ENCODE results near the gene DSTN. TPM values are rescaled to one million over a fixed set of nuclear protein-coding genes. Genes with fewer than 3 reads are reported as not detected.

The DSTN gene
- total and polyA plus RNA-seq, 4 donors = 174 to 405 (median 314) TPM

- Histone ChIP-seq H3K27ac (ENCODE audit: low read depth, low read length) (no peak overlapping the region), H3K4me1 (ENCODE audit: control insufficient read depth, insufficient read depth, low read length) (no peaks in the 10 kb centered on the region), H3K4me3 (ENCODE audit: low read depth, low read length) (no peak overlapping the region)
These were observed 27.4 kb upstream of the DSTN start for GRCh38 chr20:17542481-17542880.

GRCh38 chr20:17542993-17543412 is 26.9 kb upstream of the DSTN start:
- Histone ChIP-seq H3K36me3 (ENCODE audit: control insufficient read depth, insufficient read depth, low read length) (no peaks in the 10 kb centered on the region), H3K4me3 (ENCODE audit: low read depth, low read length) (no peak overlapping the region), H3K4me1 (ENCODE audit: control insufficient read depth, insufficient read depth, low read length) (no peaks in the 10 kb centered on the region), H3K27me3 (ENCODE audit: control insufficient read depth, insufficient read depth, low read length) (no peaks in the 10 kb centered on the region), H3K9me3 (ENCODE audit: control insufficient read depth, insufficient read depth, low read length) (no peaks in the 10 kb centered on the region), H3K27ac (ENCODE audit: low read depth, low read length) (peak overlapping the region; percentile 17)
- WGBS (ENCODE audit: insufficient coverage) = 32% methylated on average over 2 of the region's 4 CpGs
- DNase-seq (ENCODE audit: low read depth in 4 of 6, low spot score in 6 of 6) = peak in 1 of 6 donors; percentile 76

More at GRCh38 chr20:17542481-17542880, 27.4 kb upstream of the DSTN start:
- no peaks in the 10 kb centered on the region for H3K36me3 ChIP-seq (ENCODE audit: control insufficient read depth, insufficient read depth, low read length)
- H3K9me3 ChIP-seq (ENCODE audit: control insufficient read depth, insufficient read depth, low read length) = no peaks in the 10 kb centered on the region
- H3K27me3 ChIP-seq (ENCODE audit: control insufficient read depth, insufficient read depth, low read length) = no peaks in the 10 kb centered on the region
- no CpG with 5 or more reads among the region's 1 CpG for WGBS (ENCODE audit: insufficient coverage)
- no peak for DNase-seq (ENCODE audit: low read depth in 4 of 6, low spot score in 6 of 6)

GRCh38 chr20:17543531-17544131 is 26.2 kb upstream of the DSTN start:
- H3K36me3 ChIP-seq (ENCODE audit: control insufficient read depth, insufficient read depth, low read length) = no peaks in the 10 kb centered on the region
- peak overlapping the region; percentile 17 for H3K27ac ChIP-seq (ENCODE audit: low read depth, low read length)
- H3K4me1 ChIP-seq (ENCODE audit: control insufficient read depth, insufficient read depth, low read length) = no peaks in the 10 kb centered on the region
- DNase-seq (ENCODE audit: low read depth in 4 of 6, low spot score in 6 of 6) = peak in 1 of 6 donors; percentile 60
- H3K9me3 ChIP-seq (ENCODE audit: control insufficient read depth, insufficient read depth, low read length) = no peaks in the 10 kb centered on the region
- no peaks in the 10 kb centered on the region for H3K27me3 ChIP-seq (ENCODE audit: control insufficient read depth, insufficient read depth, low read length)
- H3K4me3 ChIP-seq (ENCODE audit: low read depth, low read length) = no peak overlapping the region
- WGBS (ENCODE audit: insufficient coverage) = 40% methylated on average over 2 of the region's 5 CpGs

GRCh38 chr20:17545127-17545526 is 24.7 kb upstream of the DSTN start:
- WGBS (ENCODE audit: insufficient coverage) = 77% methylated on average over 4 of the region's 4 CpGs
- DNase-seq (ENCODE audit: low read depth in 4 of 6, low spot score in 6 of 6) = no peak
- Histone ChIP-seq H3K9me3 (ENCODE audit: control insufficient read depth, insufficient read depth, low read length) (no peaks in the 10 kb centered on the region), H3K4me1 (ENCODE audit: control insufficient read depth, insufficient read depth, low read length) (no peaks in the 10 kb centered on the region), H3K4me3 (ENCODE audit: low read depth, low read length) (no peak overlapping the region), H3K27me3 (ENCODE audit: control insufficient read depth, insufficient read depth, low read length) (no peaks in the 10 kb centered on the region), H3K27ac (ENCODE audit: low read depth, low read length) (no peak overlapping the region), H3K36me3 (ENCODE audit: control insufficient read depth, insufficient read depth, low read length) (no peaks in the 10 kb centered on the region)

- 62% methylated on average over 2 of the region's 4 CpGs for WGBS (ENCODE audit: insufficient coverage)
- Histone ChIP-seq H3K36me3 (ENCODE audit: control insufficient read depth, insufficient read depth, low read length) (no peaks in the 10 kb centered on the region), H3K27me3 (ENCODE audit: control insufficient read depth, insufficient read depth, low read length) (no peaks in the 10 kb centered on the region), H3K27ac (ENCODE audit: low read depth, low read length) (no peak overlapping the region), H3K4me1 (ENCODE audit: control insufficient read depth, insufficient read depth, low read length) (no peaks in the 10 kb centered on the region), H3K4me3 (ENCODE audit: low read depth, low read length) (no peak overlapping the region), H3K9me3 (ENCODE audit: control insufficient read depth, insufficient read depth, low read length) (no peaks in the 10 kb centered on the region)
- DNase-seq (ENCODE audit: low read depth in 4 of 6, low spot score in 6 of 6) = no peak
These were observed 20.7 kb upstream of the DSTN start for GRCh38 chr20:17549131-17549530.

GRCh38 chr20:17555106-17555505 is 14.8 kb upstream of the DSTN start:
- Histone ChIP-seq H3K9me3 (ENCODE audit: control insufficient read depth, insufficient read depth, low read length) (no peaks in the 10 kb centered on the region), H3K27me3 (ENCODE audit: control insufficient read depth, insufficient read depth, low read length) (no peaks in the 10 kb centered on the region), H3K4me1 (ENCODE audit: control insufficient read depth, insufficient read depth, low read length) (peaks cover 7% of the 10 kb centered on the region), H3K36me3 (ENCODE audit: control insufficient read depth, insufficient read depth, low read length) (no peaks in the 10 kb centered on the region), H3K27ac (ENCODE audit: low read depth, low read length) (no peak overlapping the region), H3K4me3 (ENCODE audit: low read depth, low read length) (no peak overlapping the region)
- no peak for DNase-seq (ENCODE audit: low read depth in 4 of 6, low spot score in 6 of 6)
- 100% methylated on average over 1 of the region's 3 CpGs for WGBS (ENCODE audit: insufficient coverage)

GRCh38 chr20:17556837-17557674 is 12.8 kb upstream of the DSTN start:
- peak overlapping the region; percentile 11 for H3K27ac ChIP-seq (ENCODE audit: low read depth, low read length)
- peak in 2 of 6 donors; percentile 79 to 85 for DNase-seq (ENCODE audit: low read depth in 4 of 6, low spot score in 6 of 6)
- H3K9me3 ChIP-seq (ENCODE audit: control insufficient read depth, insufficient read depth, low read length) = no peaks in the 10 kb centered on the region
- H3K36me3 ChIP-seq (ENCODE audit: control insufficient read depth, insufficient read depth, low read length) = no peaks in the 10 kb centered on the region
- 59% methylated on average over 10 of the region's 11 CpGs for WGBS (ENCODE audit: insufficient coverage)
- H3K4me1 ChIP-seq (ENCODE audit: control insufficient read depth, insufficient read depth, low read length) = peaks cover 7% of the 10 kb centered on the region
- H3K4me3 ChIP-seq (ENCODE audit: low read depth, low read length) = no peak overlapping the region
- H3K27me3 ChIP-seq (ENCODE audit: control insufficient read depth, insufficient read depth, low read length) = no peaks in the 10 kb centered on the region

- no peak for DNase-seq (ENCODE audit: low read depth in 4 of 6, low spot score in 6 of 6)
- Histone ChIP-seq H3K36me3 (ENCODE audit: control insufficient read depth, insufficient read depth, low read length) (no peaks in the 10 kb centered on the region), H3K27me3 (ENCODE audit: control insufficient read depth, insufficient read depth, low read length) (no peaks in the 10 kb centered on the region), H3K4me3 (ENCODE audit: low read depth, low read length) (no peak overlapping the region), H3K27ac (ENCODE audit: low read depth, low read length) (peak overlapping the region; percentile 11), H3K4me1 (ENCODE audit: control insufficient read depth, insufficient read depth, low read length) (peaks cover 7% of the 10 kb centered on the region), H3K9me3 (ENCODE audit: control insufficient read depth, insufficient read depth, low read length) (no peaks in the 10 kb centered on the region)
- 60% methylated on average over 1 of the region's 3 CpGs for WGBS (ENCODE audit: insufficient coverage)
These were observed 12.2 kb upstream of the DSTN start for GRCh38 chr20:17557675-17558006.

- 72% methylated on average over 4 of the region's 7 CpGs for WGBS (ENCODE audit: insufficient coverage)
- no peak for DNase-seq (ENCODE audit: low read depth in 4 of 6, low spot score in 6 of 6)
- H3K9me3 ChIP-seq (ENCODE audit: control insufficient read depth, insufficient read depth, low read length) = no peaks in the 10 kb centered on the region
- H3K27me3 ChIP-seq (ENCODE audit: control insufficient read depth, insufficient read depth, low read length) = no peaks in the 10 kb centered on the region
- no peaks in the 10 kb centered on the region for H3K36me3 ChIP-seq (ENCODE audit: control insufficient read depth, insufficient read depth, low read length)
- H3K27ac ChIP-seq (ENCODE audit: low read depth, low read length) = peak overlapping the region; percentile 49
- H3K4me1 ChIP-seq (ENCODE audit: control insufficient read depth, insufficient read depth, low read length) = peaks cover 7% of the 10 kb centered on the region
- no peak overlapping the region for H3K4me3 ChIP-seq (ENCODE audit: low read depth, low read length)
These were observed 11.5 kb upstream of the DSTN start for GRCh38 chr20:17558154-17558940.
